Activated CD8-positive, alpha-beta memory T cell treated with anti-CD3 and anti-CD28 coated beads, Interleukin-2, amount 50 U/mL, for 1 hour (primary cell): ENCODE measurements around the gene SRGAP3.

Source experiments
- DNase-seq: peaks from one replicate; pipeline ENCODE4 v3.0.0-alpha.2; 2020; ENCODE audit errors: extremely low read depth

The SRGAP3 gene

GRCh38 chr3:9201955-9202354, 47.5 kb downstream of the SRGAP3 start:
- DNase-seq = no peak

- DNase-seq = no peak
These were observed 48.2 kb downstream of the SRGAP3 start for GRCh38 chr3:9201266-9201665.

- no peak for DNase-seq
These were observed 49.7 kb downstream of the SRGAP3 start for GRCh38 chr3:9199775-9200174.

- no peak for DNase-seq
These were observed 50.5 kb downstream of the SRGAP3 start for GRCh38 chr3:9198899-9199335.

GRCh38 chr3:9198261-9198660, 51.2 kb downstream of the SRGAP3 start:
- DNase-seq = no peak

- DNase-seq = no peak
These were observed 53.4 kb downstream of the SRGAP3 start for GRCh38 chr3:9196020-9196419.

GRCh38 chr3:9195390-9195789, 54.1 kb downstream of the SRGAP3 start:
- no peak for DNase-seq

- DNase-seq = no peak
These were observed 54.8 kb downstream of the SRGAP3 start for GRCh38 chr3:9194509-9195184.

- DNase-seq = no peak
These were observed 55.7 kb downstream of the SRGAP3 start for GRCh38 chr3:9193633-9194195.

- no peak for DNase-seq
These were observed 56.2 kb downstream of the SRGAP3 start for GRCh38 chr3:9193211-9193610.

GRCh38 chr3:9192248-9193025, 57.0 kb downstream of the SRGAP3 start:
- no peak for DNase-seq

- no peak for DNase-seq
These were observed 59.2 kb downstream of the SRGAP3 start for GRCh38 chr3:9190276-9190675.

GRCh38 chr3:9188583-9188982, 60.9 kb downstream of the SRGAP3 start:
- DNase-seq = no peak

- no peak for DNase-seq
These were observed 63.7 kb downstream of the SRGAP3 start for GRCh38 chr3:9185701-9186100.

GRCh38 chr3:9185046-9185445, 64.4 kb downstream of the SRGAP3 start:
- DNase-seq = no peak

GRCh38 chr3:9184461-9184835, 65.0 kb downstream of the SRGAP3 start:
- DNase-seq = no peak

GRCh38 chr3:9183811-9184460, 65.5 kb downstream of the SRGAP3 start:
- DNase-seq = no peak

GRCh38 chr3:9183011-9183410, 66.4 kb downstream of the SRGAP3 start:
- DNase-seq = no peak

GRCh38 chr3:9180764-9181117, 68.7 kb downstream of the SRGAP3 start:
- no peak for DNase-seq

GRCh38 chr3:9179826-9180763, 69.4 kb downstream of the SRGAP3 start:
- DNase-seq = no peak

GRCh38 chr3:9178697-9179096, 70.7 kb downstream of the SRGAP3 start:
- DNase-seq = no peak

- no peak for DNase-seq
These were observed 74.0 kb downstream of the SRGAP3 start for GRCh38 chr3:9175421-9175820.
